ENCODE measurements around the gene LHFPL3. TPM values are rescaled to one million over a fixed set of nuclear protein-coding genes. Genes with fewer than 3 reads are reported as not detected.

The LHFPL3 gene
- total and polyA plus RNA-seq, 5 donors from 2014 or later: not detected

DNA sequence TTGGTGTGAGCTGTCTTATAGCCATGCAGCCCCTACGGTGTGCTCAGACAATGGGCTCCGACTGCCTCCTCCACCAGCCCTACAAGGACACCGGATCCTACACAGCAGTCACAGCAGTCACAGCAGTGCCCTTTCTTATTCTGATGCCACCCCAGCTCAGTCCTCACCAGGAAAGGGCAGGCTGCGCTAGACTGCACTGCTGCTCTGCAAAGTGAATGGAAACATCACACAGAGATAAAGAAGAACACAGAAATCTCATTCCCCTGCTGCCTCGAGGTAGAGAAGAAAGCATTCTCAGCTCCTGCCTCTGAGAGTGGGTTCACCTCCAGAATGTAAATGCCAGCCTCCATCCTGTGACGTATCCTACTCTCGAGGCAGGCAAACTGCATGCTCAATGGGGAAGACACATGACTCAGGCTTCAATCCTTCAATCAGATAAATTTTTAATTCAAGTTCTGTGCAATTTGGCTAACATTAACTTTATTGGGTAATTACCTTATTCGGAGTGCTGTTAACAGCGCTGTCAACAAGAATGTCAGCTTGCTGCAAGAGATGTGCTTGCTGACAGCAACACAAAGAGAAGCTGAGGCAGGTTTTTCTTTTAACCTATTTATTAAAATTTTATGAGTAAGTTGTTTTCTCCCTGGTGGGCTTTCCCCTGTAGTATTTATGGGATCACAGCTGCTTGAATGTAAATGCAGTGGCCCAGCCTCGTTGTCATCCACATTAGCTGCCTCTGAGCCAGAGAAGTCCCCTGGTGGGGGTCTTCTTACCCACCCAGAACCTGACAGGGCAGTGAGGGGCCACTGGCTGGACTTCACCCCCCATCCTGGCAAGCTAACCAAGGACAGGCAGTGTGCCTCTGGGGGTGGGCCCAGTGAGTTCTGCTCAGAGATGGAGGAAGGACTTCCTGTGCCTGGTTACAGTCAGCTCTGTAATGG is 444.3 kb downstream of the LHFPL3 start:
- H3K4me3 ChIP-seq (ENCODE audit: low read depth, low read length): no peak overlapping the region
- H3K27ac ChIP-seq (ENCODE audit: insufficient read depth, low read length, poor library complexity, severe bottlenecking): no peak overlapping the region
- H3K27ac Mint-ChIP-seq: no peak overlapping the region
- no peak overlapping the region for H3K4me3 Mint-ChIP-seq
- no peaks in the 10 kb centered on the region for H3K4me1 ChIP-seq (ENCODE audit: control insufficient read depth, insufficient read depth, low read length, poor library complexity, severe bottlenecking)
- DNase-seq (no peak), ATAC-seq (ENCODE audit: low read depth in 2 of 2) (no peak)
- H3K36me3 ChIP-seq (ENCODE audit: control insufficient read depth, insufficient read depth, low read length): no peaks in the 10 kb centered on the region
- H3K36me3 Mint-ChIP-seq: no peaks in the 10 kb centered on the region
- no peaks in the 10 kb centered on the region for H3K9me3 ChIP-seq (ENCODE audit: control insufficient read depth in 2 of 2, low read length in 2 of 2)
- peaks cover 4% of the 10 kb centered on the region for H3K27me3 ChIP-seq (ENCODE audit: control insufficient read depth, insufficient read depth, low read length)
- no peaks in the 10 kb centered on the region for H3K27me3 Mint-ChIP-seq
- H3K4me1 Mint-ChIP-seq: no peaks in the 10 kb centered on the region
- no peaks in the 10 kb centered on the region for H3K9me3 Mint-ChIP-seq

GRCh38 chr7:104773796-104774195 is 445.4 kb downstream of the LHFPL3 start:
- DNase-seq (no peak), ATAC-seq (ENCODE audit: low read depth in 2 of 2) (no peak)
- no peaks in the 10 kb centered on the region for H3K9me3 ChIP-seq (ENCODE audit: control insufficient read depth in 2 of 2, low read length in 2 of 2)
- H3K4me1 ChIP-seq (ENCODE audit: control insufficient read depth, insufficient read depth, low read length, poor library complexity, severe bottlenecking): no peaks in the 10 kb centered on the region
- Mint-ChIP-seq H3K27ac (no peak overlapping the region), H3K4me3 (no peak overlapping the region), H3K9me3 (no peaks in the 10 kb centered on the region), H3K4me1 (no peaks in the 10 kb centered on the region), H3K27me3 (no peaks in the 10 kb centered on the region), H3K36me3 (no peaks in the 10 kb centered on the region)
- H3K27me3 ChIP-seq (ENCODE audit: control insufficient read depth, insufficient read depth, low read length): peaks cover 2% of the 10 kb centered on the region
- no peaks in the 10 kb centered on the region for H3K36me3 ChIP-seq (ENCODE audit: control insufficient read depth, insufficient read depth, low read length)
- H3K27ac ChIP-seq (ENCODE audit: insufficient read depth, low read length, poor library complexity, severe bottlenecking): no peak overlapping the region
- no peak overlapping the region for H3K4me3 ChIP-seq (ENCODE audit: low read depth, low read length)

- Mint-ChIP-seq H3K4me1 (no peaks in the 10 kb centered on the region), H3K27ac (no peak overlapping the region), H3K36me3 (no peaks in the 10 kb centered on the region), H3K9me3 (no peaks in the 10 kb centered on the region), H3K4me3 (no peak overlapping the region), H3K27me3 (no peaks in the 10 kb centered on the region)
- H3K27ac ChIP-seq (ENCODE audit: insufficient read depth, low read length, poor library complexity, severe bottlenecking): no peak overlapping the region
- no peaks in the 10 kb centered on the region for H3K9me3 ChIP-seq (ENCODE audit: control insufficient read depth in 2 of 2, low read length in 2 of 2)
- H3K4me1 ChIP-seq (ENCODE audit: control insufficient read depth, insufficient read depth, low read length, poor library complexity, severe bottlenecking): no peaks in the 10 kb centered on the region
- no peak for ATAC-seq (ENCODE audit: low read depth in 2 of 2)
- DNase-seq: no peak
- peaks cover 2% of the 10 kb centered on the region for H3K27me3 ChIP-seq (ENCODE audit: control insufficient read depth, insufficient read depth, low read length)
- no peaks in the 10 kb centered on the region for H3K36me3 ChIP-seq (ENCODE audit: control insufficient read depth, insufficient read depth, low read length)
- no peak overlapping the region for H3K4me3 ChIP-seq (ENCODE audit: low read depth, low read length)
Observed at GRCh38 chr7:104775531-104775930, 447.1 kb downstream of the LHFPL3 start.

DNA sequence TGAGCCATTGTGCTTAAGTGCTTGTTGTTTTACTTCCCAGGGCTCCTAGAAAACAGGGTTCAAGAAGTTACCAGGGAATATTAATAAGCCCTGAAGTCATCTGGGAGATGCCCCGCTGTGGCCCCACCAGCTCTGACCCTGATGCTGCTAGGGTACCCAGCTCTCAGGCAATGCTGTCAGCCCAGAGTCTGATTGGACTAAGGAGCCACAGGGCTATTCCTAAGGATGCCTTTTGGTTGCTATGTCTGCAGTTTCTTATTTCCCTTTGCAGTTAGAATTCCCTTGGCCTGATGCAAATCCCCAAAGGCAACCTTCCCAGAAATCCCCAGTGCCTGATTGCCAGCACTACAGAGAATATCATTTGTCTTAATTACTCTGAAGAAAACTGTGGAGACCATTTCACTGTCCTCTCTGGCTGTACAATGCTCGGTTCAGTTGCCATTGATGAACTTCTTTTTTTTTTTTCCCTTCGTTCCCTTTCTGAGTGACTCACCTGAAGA is 448.9 kb downstream of the LHFPL3 start:
- Mint-ChIP-seq H3K4me1 (no peaks in the 10 kb centered on the region), H3K36me3 (no peaks in the 10 kb centered on the region), H3K4me3 (no peak overlapping the region), H3K27me3 (no peaks in the 10 kb centered on the region), H3K27ac (no peak overlapping the region), H3K9me3 (no peaks in the 10 kb centered on the region)
- DNase-seq (no peak), ATAC-seq (ENCODE audit: low read depth in 2 of 2) (no peak)
- H3K27ac ChIP-seq (ENCODE audit: insufficient read depth, low read length, poor library complexity, severe bottlenecking): no peak overlapping the region
- H3K27me3 ChIP-seq (ENCODE audit: control insufficient read depth, insufficient read depth, low read length): peaks cover 2% of the 10 kb centered on the region
- H3K4me1 ChIP-seq (ENCODE audit: control insufficient read depth, insufficient read depth, low read length, poor library complexity, severe bottlenecking): no peaks in the 10 kb centered on the region
- H3K36me3 ChIP-seq (ENCODE audit: control insufficient read depth, insufficient read depth, low read length): no peaks in the 10 kb centered on the region
- no peaks in the 10 kb centered on the region for H3K9me3 ChIP-seq (ENCODE audit: control insufficient read depth in 2 of 2, low read length in 2 of 2)
- no peak overlapping the region for H3K4me3 ChIP-seq (ENCODE audit: low read depth, low read length)

- Histone ChIP-seq H3K27ac (ENCODE audit: insufficient read depth, low read length, poor library complexity, severe bottlenecking) (no peak overlapping the region), H3K36me3 (ENCODE audit: control insufficient read depth, insufficient read depth, low read length) (no peaks in the 10 kb centered on the region), H3K9me3 (ENCODE audit: control insufficient read depth in 2 of 2, low read length in 2 of 2) (no peaks in the 10 kb centered on the region), H3K4me1 (ENCODE audit: control insufficient read depth, insufficient read depth, low read length, poor library complexity, severe bottlenecking) (no peaks in the 10 kb centered on the region), H3K4me3 (ENCODE audit: low read depth, low read length) (no peak overlapping the region), H3K27me3 (ENCODE audit: control insufficient read depth, insufficient read depth, low read length) (peaks cover 4% of the 10 kb centered on the region)
- ATAC-seq (ENCODE audit: low read depth in 2 of 2) (no peak), DNase-seq (no peak)
- no peaks in the 10 kb centered on the region for H3K36me3 Mint-ChIP-seq
- peaks cover 4% of the 10 kb centered on the region for H3K27me3 Mint-ChIP-seq
- H3K27ac Mint-ChIP-seq: no peak overlapping the region
- no peaks in the 10 kb centered on the region for H3K4me1 Mint-ChIP-seq
- H3K9me3 Mint-ChIP-seq: no peaks in the 10 kb centered on the region
- H3K4me3 Mint-ChIP-seq: no peak overlapping the region
Observed at GRCh38 chr7:104779888-104780287, 451.5 kb downstream of the LHFPL3 start.

GRCh38 chr7:104784686-104785085 is 456.3 kb downstream of the LHFPL3 start:
- no peak for ATAC-seq (ENCODE audit: low read depth in 2 of 2)
- Mint-ChIP-seq H3K4me1 (no peaks in the 10 kb centered on the region), H3K27ac (no peak overlapping the region), H3K4me3 (no peak overlapping the region), H3K9me3 (peaks cover 0 to 3% (median 0%) of the 10 kb centered on the region in 7 donors), H3K27me3 (peaks cover 13% of the 10 kb centered on the region), H3K36me3 (no peaks in the 10 kb centered on the region)
- no peak overlapping the region for H3K4me3 ChIP-seq (ENCODE audit: low read depth, low read length)
- no peaks in the 10 kb centered on the region for H3K9me3 ChIP-seq (ENCODE audit: control insufficient read depth in 2 of 2, low read length in 2 of 2)
- no peaks in the 10 kb centered on the region for H3K4me1 ChIP-seq (ENCODE audit: control insufficient read depth, insufficient read depth, low read length, poor library complexity, severe bottlenecking)
- no peak for DNase-seq
- no peaks in the 10 kb centered on the region for H3K36me3 ChIP-seq (ENCODE audit: control insufficient read depth, insufficient read depth, low read length)
- H3K27ac ChIP-seq (ENCODE audit: insufficient read depth, low read length, poor library complexity, severe bottlenecking): no peak overlapping the region
- peaks cover 8% of the 10 kb centered on the region for H3K27me3 ChIP-seq (ENCODE audit: control insufficient read depth, insufficient read depth, low read length)

DNA sequence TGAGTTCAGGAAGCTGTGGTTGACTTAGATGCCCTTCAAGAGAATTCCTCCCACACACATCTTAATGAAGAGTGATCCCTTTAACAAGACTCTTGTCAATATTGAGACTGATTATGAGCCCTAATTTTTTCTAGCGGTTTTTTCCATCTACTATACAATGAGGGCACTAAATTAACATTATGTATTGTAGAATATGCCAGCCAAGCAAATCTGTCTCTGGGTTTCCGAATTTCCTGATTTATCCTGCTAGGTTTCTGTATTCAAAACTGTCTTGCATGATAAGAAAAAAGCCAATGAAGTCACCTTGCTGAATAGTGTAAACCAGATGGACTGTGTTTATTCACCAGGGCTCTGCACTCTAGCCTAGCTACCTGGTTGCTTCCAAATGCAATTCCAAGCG is 461.4 kb downstream of the LHFPL3 start:
- no peaks in the 10 kb centered on the region for H3K36me3 Mint-ChIP-seq
- no peaks in the 10 kb centered on the region for H3K4me1 Mint-ChIP-seq

GRCh38 chr7:104790440-104790839 is 462.0 kb downstream of the LHFPL3 start:
- ATAC-seq (ENCODE audit: low read depth in 2 of 2) (no peak), DNase-seq (no peak)
- Histone ChIP-seq H3K4me3 (ENCODE audit: low read depth, low read length) (no peak overlapping the region), H3K27me3 (ENCODE audit: control insufficient read depth, insufficient read depth, low read length) (peaks cover 14% of the 10 kb centered on the region), H3K9me3 (ENCODE audit: control insufficient read depth in 2 of 2, low read length in 2 of 2) (no peaks in the 10 kb centered on the region), H3K27ac (ENCODE audit: insufficient read depth, low read length, poor library complexity, severe bottlenecking) (no peak overlapping the region), H3K4me1 (ENCODE audit: control insufficient read depth, insufficient read depth, low read length, poor library complexity, severe bottlenecking) (no peaks in the 10 kb centered on the region), H3K36me3 (ENCODE audit: control insufficient read depth, insufficient read depth, low read length) (no peaks in the 10 kb centered on the region)
- H3K4me3 Mint-ChIP-seq: no peak overlapping the region
- peaks cover 17% of the 10 kb centered on the region for H3K27me3 Mint-ChIP-seq
- H3K36me3 Mint-ChIP-seq: no peaks in the 10 kb centered on the region
- H3K4me1 Mint-ChIP-seq: no peaks in the 10 kb centered on the region
- H3K9me3 Mint-ChIP-seq: peaks cover 0 to 3% (median 0%) of the 10 kb centered on the region in 7 donors
- H3K27ac Mint-ChIP-seq: no peak overlapping the region

More for the DNA sequence above, 461.4 kb downstream of the LHFPL3 start:
- Mint-ChIP-seq H3K27me3 (peaks cover 11% of the 10 kb centered on the region), H3K4me3 (no peak overlapping the region), H3K9me3 (peaks cover 0 to 3% (median 0%) of the 10 kb centered on the region in 7 donors), H3K27ac (no peak overlapping the region)
- no peaks in the 10 kb centered on the region for H3K9me3 ChIP-seq (ENCODE audit: control insufficient read depth in 2 of 2, low read length in 2 of 2)
- no peak for ATAC-seq (ENCODE audit: low read depth in 2 of 2)
- no peak overlapping the region for H3K27ac ChIP-seq (ENCODE audit: insufficient read depth, low read length, poor library complexity, severe bottlenecking)
- peaks cover 11% of the 10 kb centered on the region for H3K27me3 ChIP-seq (ENCODE audit: control insufficient read depth, insufficient read depth, low read length)
- no peaks in the 10 kb centered on the region for H3K36me3 ChIP-seq (ENCODE audit: control insufficient read depth, insufficient read depth, low read length)
- no peak for DNase-seq
- H3K4me1 ChIP-seq (ENCODE audit: control insufficient read depth, insufficient read depth, low read length, poor library complexity, severe bottlenecking): no peaks in the 10 kb centered on the region
- H3K4me3 ChIP-seq (ENCODE audit: low read depth, low read length): no peak overlapping the region

All from CD4-positive, CD25-positive, alpha-beta regulatory T cell (primary cell).